Stomach (tissue), 9 donors: Measurements from ENCODE around the gene DPH6. TPM values are rescaled to one million over a fixed set of nuclear protein-coding genes. Genes with fewer than 3 reads are reported as not detected.

Experiments used
- DNase-seq, 2 donors: peaks; one replicate each; pipeline versions ENCODE4 v3.0.0 to v3.0.0-alpha.2; 2013 to 2019
- H3K27ac ChIP-seq, 5 donors: fragments of 200-600 bp in 4 of 5; sonication (generic) in 4 of 5; one replicate each; pipeline ENCODE4 v1.5.1; 2013 to 2019; ENCODE audit warnings: mild to moderate bottlenecking in 1 of 5, moderate library complexity in 1 of 5
- H3K27me3 ChIP-seq, 3 donors: fragments of 200-600 bp; sonication (generic); one replicate each; pipeline ENCODE4 v1.5.1; 2017 to 2019; ENCODE audit warnings: mixed run types in 1 of 3
- H3K36me3 ChIP-seq, 4 donors: fragments of 200-600 bp; sonication (generic); 1 replicate in 3 of 4; 2 replicates in 1 of 4; pipeline ENCODE4 v1.5.1; 2016 to 2019
- H3K4me1 ChIP-seq, 4 donors: fragments of 200-600 bp; sonication (generic); one replicate each; pipeline ENCODE4 v1.5.1; 2016 to 2019
- H3K4me3 ChIP-seq, 4 donors: fragments of 200-600 bp; sonication (generic) in 3 of 4; one replicate each; pipeline ENCODE4 v1.5.1; 2016 to 2019; ENCODE audit warnings: mild to moderate bottlenecking in 1 of 4
- H3K9me3 ChIP-seq, 4 donors: fragments of 200-600 bp; sonication (generic); one replicate each; pipeline ENCODE4 v1.5.1; 2016 to 2019
- CTCF ChIP-seq, 7 experiments: fragments of 450-650 bp in 4 of 7; fragments of 200-600 bp in 3 of 7; sonication (generic) in 3 of 7; IDR thresholded peaks; one replicate each; pipeline ENCODE4 v1.5.1; 2016 to 2019; ENCODE audit warnings: antibody characterized with exemption in 7 of 7, control low read depth in 2 of 7, mild to moderate bottlenecking in 1 of 7
- EP300 ChIP-seq: sonication (generic); formaldehyde crosslinking; IDR thresholded peaks from one replicate; pipeline ENCODE4 v1.6.1; 2017; ENCODE audit warnings: antibody characterized with exemption
- POLR2A ChIP-seq, 4 donors: fragments of 450-650 bp; IDR thresholded peaks; one replicate each; pipeline ENCODE4 v1.6.1; 2016; ENCODE audit warnings: antibody characterized with exemption in 4 of 4, control low read depth in 2 of 4, mild to moderate bottlenecking in 1 of 4, moderate library complexity in 1 of 4
- POLR2AphosphoS5 ChIP-seq, 3 donors: sonication (generic); formaldehyde crosslinking; IDR thresholded peaks; one replicate each; pipeline ENCODE4 v1.6.1; 2016; ENCODE audit warnings: antibody characterized with exemption in 3 of 3
- WGBS, 5 donors: extraction: QIAGEN DNeasy Blood & Tissue Kit in 3 of 5; methylation state at CpG; one replicate each; pipeline versions ENCODE4 v1.1.5 to v1.1.7; 2013 to 2018; 5-methylcytosine and 5-hydroxymethylcytosine counted together
- intact Hi-C: fragments of 100-400 bp; cut with DNase I; formaldehyde crosslinking; loops from one replicate; pipeline ENCODE4 v1.15.1; 2023; ENCODE audit warnings: low total_unique reads
- polyA plus RNA-seq, 3 donors: library from polyadenylated mRNA; stranded (reverse); fragments of 200-250 nt; gene quantifications; one replicate each; pipeline ENCODE4 v1.2.3, GENCODE V29; 2013
- total RNA-seq, 5 donors: library from RNA; depleted of rRNA; stranded (reverse); fragments of >200 nt; gene quantifications; one replicate each; pipeline versions ENCODE4 v1.1.0 to v1.2.3, GENCODE V29; 2014 to 2016
- donor health status: healthy with polysubstance abuse.
- donor health status: Bipolar disorder and iron deficiency.
- donor health status: healthy.

The DPH6 gene
- total and polyA plus RNA-seq, 8 donors: 6.1 to 52.3 (median 17.7) TPM

GRCh38 chr15:35519541-35520149 is 26.3 kb downstream of the DPH6 start:
- peaks cover 0 to 23% (median 9%) of the 10 kb centered on the region in 4 donors for H3K4me1 ChIP-seq
- no peaks in the 10 kb centered on the region for H3K9me3 ChIP-seq
- H3K27me3 ChIP-seq: no peaks in the 10 kb centered on the region
- no peak overlapping the region for H3K27ac ChIP-seq
- no peak overlapping the region for H3K4me3 ChIP-seq
- intact Hi-C loops: no loop called here
- peak in 1 of 2 donors; percentile 83 for DNase-seq
- no peaks in the 10 kb centered on the region for H3K36me3 ChIP-seq
- TF ChIP-seq POLR2AphosphoS5 (IDR thresholded peaks at IDR 0.05): no peak
- TF ChIP-seq EP300: no peak
- TF ChIP-seq CTCF (IDR thresholded peaks at IDR 0.05): peak in 5 of 7 experiments; percentile 21 to 55 (median 24)
- TF ChIP-seq POLR2A (IDR thresholded peaks at IDR 0.05): no peak

GRCh38 chr15:35519052-35519451 is 26.9 kb downstream of the DPH6 start:
- Histone ChIP-seq H3K9me3 (no peaks in the 10 kb centered on the region), H3K27me3 (no peaks in the 10 kb centered on the region), H3K27ac (no peak overlapping the region), H3K36me3 (no peaks in the 10 kb centered on the region), H3K4me1 (peaks cover 0 to 23% (median 9%) of the 10 kb centered on the region in 4 donors), H3K4me3 (no peak overlapping the region)
- 43 to 60% (median 50%) methylated on average over 1 of the region's 1 CpG for WGBS, 5 donors
- no peak for DNase-seq
- TF ChIP-seq CTCF (IDR thresholded peaks at IDR 0.05) (no peak), POLR2AphosphoS5 (IDR thresholded peaks at IDR 0.05) (no peak), POLR2A (IDR thresholded peaks at IDR 0.05) (no peak), EP300 (no peak)
- intact Hi-C loops: no loop called here

GRCh38 chr15:35514759-35515158 is 31.2 kb downstream of the DPH6 start:
- no peak for DNase-seq
- Histone ChIP-seq H3K9me3 (no peaks in the 10 kb centered on the region), H3K4me1 (peaks cover 0 to 4% (median 0%) of the 10 kb centered on the region in 4 donors), H3K36me3 (no peaks in the 10 kb centered on the region), H3K4me3 (no peak overlapping the region), H3K27ac (no peak overlapping the region), H3K27me3 (no peaks in the 10 kb centered on the region)
- intact Hi-C loops: no loop called here
- no peak for TF ChIP-seq EP300
- TF ChIP-seq POLR2A (IDR thresholded peaks at IDR 0.05): no peak
- no peak for TF ChIP-seq POLR2AphosphoS5 (IDR thresholded peaks at IDR 0.05)
- no peak for TF ChIP-seq CTCF (IDR thresholded peaks at IDR 0.05)

GRCh38 chr15:35507932-35508638 is 37.9 kb downstream of the DPH6 start:
- no peak overlapping the region for H3K4me3 ChIP-seq
- WGBS, 5 donors: 92 to 98% (median 94%) methylated on average over 7 of the region's 7 CpGs
- H3K27ac ChIP-seq: no peak overlapping the region
- intact Hi-C loops: no loop called here
- peaks cover 0 to 17% (median 8%) of the 10 kb centered on the region in 4 donors for H3K4me1 ChIP-seq
- TF ChIP-seq POLR2AphosphoS5 (IDR thresholded peaks at IDR 0.05): no peak
- TF ChIP-seq POLR2A (IDR thresholded peaks at IDR 0.05): no peak
- TF ChIP-seq CTCF (IDR thresholded peaks at IDR 0.05): no peak
- TF ChIP-seq EP300: no peak
- no peaks in the 10 kb centered on the region for H3K27me3 ChIP-seq
- DNase-seq: no peak
- no peaks in the 10 kb centered on the region for H3K9me3 ChIP-seq
- H3K36me3 ChIP-seq: no peaks in the 10 kb centered on the region
